Measurements from ENCODE around the gene CALHM3.

GRCh38 chr10:103470761-103471653, 8.0 kb downstream of the CALHM3 start:
- TF ChIP-seq EZH2 (IDR thresholded peaks at IDR 0.05; ENCODE audit: low read depth, unreplicated experiment) (no peak), CTCF (conservative IDR thresholded peaks at IDR 0.05; ENCODE audit: low read depth in 2 of 2) (no peak), REST (IDR thresholded peaks at IDR 0.05; ENCODE audit: unreplicated experiment) (no peak), ZNF114 (CRISPR knock-in tag; IDR thresholded peaks at IDR 0.05) (no peak), POLR2AphosphoS5 (IDR thresholded peaks at IDR 0.05; ENCODE audit: low read depth) (no peak), STAT1 (IDR thresholded peaks at IDR 0.05; ENCODE audit: unreplicated experiment) (no peak), CREB1 (CRISPR knock-in tag; IDR thresholded peaks at IDR 0.05; ENCODE audit: low read depth) (no peak), EZH2phosphoT487 (IDR thresholded peaks at IDR 0.05; ENCODE audit: unreplicated experiment) (no peak), NANOG (IDR thresholded peaks at IDR 0.05; ENCODE audit: borderline replicate concordance) (no peak), ETS1 (IDR thresholded peaks at IDR 0.05) (no peak)

Data from GM23338 (cell line).